ENCODE measurements around the gene B3GNT2. TPM values are rescaled to one million over a fixed set of nuclear protein-coding genes. Genes with fewer than 3 reads are reported as not detected.

Gene B3GNT2
- total and polyA plus RNA-seq, 7 donors, result 12.3 to 25.8 (median 19.3) TPM

- TF ChIP-seq CTCF (IDR thresholded peaks at IDR 0.05) (no peak), EP300 (IDR thresholded peaks at IDR 0.05) (no peak)
- H3K4me3 ChIP-seq, result no peak overlapping the region
- H3K27ac ChIP-seq, result no peak overlapping the region
- WGBS, 2 donors, result 54 to 91% methylated on average over 3 of the region's 3 CpGs
- intact Hi-C loops (cut with DNase I), result no loop called here
- H3K27me3 ChIP-seq, result no peaks in the 10 kb centered on the region
- peaks cover 0 to 11% (median 7%) of the 10 kb centered on the region in 4 donors for H3K4me1 ChIP-seq
- DNase-seq, result no peak
- H3K9me3 ChIP-seq, result no peaks in the 10 kb centered on the region
- no peaks in the 10 kb centered on the region for H3K36me3 ChIP-seq
These were observed 14.1 kb upstream of the B3GNT2 start for GRCh38 chr2:62181843-62182242.

DNA sequence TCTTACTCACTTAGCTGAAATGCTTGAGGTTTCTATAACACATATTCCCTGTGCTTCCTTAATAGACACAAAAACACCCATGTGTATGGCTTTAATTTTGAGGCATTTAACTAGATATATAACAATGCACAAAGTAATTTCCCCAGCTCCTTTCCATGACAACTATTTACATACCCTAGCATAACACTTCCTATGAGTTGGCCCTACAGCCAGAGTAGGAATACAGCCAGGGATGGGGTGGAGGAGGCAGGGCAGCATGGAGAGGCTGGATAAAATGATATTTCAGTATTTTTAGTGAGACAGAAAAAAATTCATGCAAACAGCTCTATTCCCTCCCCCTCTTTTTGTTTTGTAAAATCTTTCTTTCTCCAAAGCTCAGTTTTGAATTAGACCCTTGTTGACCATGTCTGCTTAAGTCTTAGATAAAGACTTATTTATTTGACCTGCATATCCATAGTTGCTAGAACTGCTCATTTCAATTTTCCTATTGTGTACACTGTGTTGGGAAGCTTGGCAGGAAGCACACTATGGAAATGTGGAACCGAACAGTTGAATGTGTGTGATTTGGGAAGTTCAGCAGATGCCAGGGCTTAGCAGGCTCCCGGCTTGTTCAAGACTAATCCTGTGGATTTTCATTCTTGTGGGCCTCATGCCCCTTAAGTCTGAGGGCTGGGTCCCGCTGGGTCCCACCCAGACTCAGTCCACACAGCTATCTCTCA is 11.2 kb upstream of the B3GNT2 start:
- Histone ChIP-seq H3K27me3 (no peaks in the 10 kb centered on the region), H3K4me3 (no peak overlapping the region), H3K27ac (no peak overlapping the region), H3K9me3 (no peaks in the 10 kb centered on the region), H3K36me3 (no peaks in the 10 kb centered on the region), H3K4me1 (no peaks in the 10 kb centered on the region)
- TF ChIP-seq CTCF (IDR thresholded peaks at IDR 0.05), result no peak
- TF ChIP-seq POLR2A (IDR thresholded peaks at IDR 0.05), result no peak
- TF ChIP-seq POLR2AphosphoS5 (IDR thresholded peaks at IDR 0.05), result no peak
- TF ChIP-seq EP300 (IDR thresholded peaks at IDR 0.05), result no peak
- intact Hi-C loops (cut with DNase I), result no loop called here
- WGBS, 2 donors, result 81 to 90% methylated on average over 3 of the region's 3 CpGs
- no peak for DNase-seq

DNA sequence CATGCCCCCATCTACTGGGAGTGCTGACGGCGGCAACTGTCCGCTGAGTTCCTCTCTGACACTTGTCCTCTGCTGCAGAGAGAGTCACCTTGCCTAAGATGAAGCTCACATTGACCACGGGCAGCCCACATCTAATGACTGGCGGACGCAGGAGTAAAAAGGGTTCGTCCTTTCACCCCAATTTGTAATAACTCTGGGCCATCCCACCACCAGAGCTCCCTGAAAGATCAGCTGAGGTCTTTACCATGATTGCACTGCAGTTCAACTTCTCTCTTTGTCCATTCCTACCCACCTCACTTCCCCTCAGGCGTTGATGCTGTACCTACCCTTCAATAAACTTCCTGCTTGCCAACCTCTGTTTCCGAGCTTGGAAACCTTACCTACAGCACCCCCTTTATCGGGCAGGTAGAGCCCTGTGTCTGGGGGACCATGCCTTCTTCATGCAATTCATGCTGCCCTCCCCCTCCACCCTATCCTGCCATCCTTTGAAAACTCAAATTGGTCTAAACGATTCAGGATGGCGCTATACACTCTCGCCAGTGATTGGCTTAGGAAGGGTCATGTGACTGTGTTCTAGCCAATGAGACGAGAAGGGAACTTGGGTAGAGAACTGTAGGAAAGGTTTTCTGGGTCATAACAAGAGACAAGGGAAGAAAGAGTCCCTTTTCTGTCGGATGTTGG is 10.3 kb upstream of the B3GNT2 start:
- TF ChIP-seq POLR2A (IDR thresholded peaks at IDR 0.05) (no peak), CTCF (IDR thresholded peaks at IDR 0.05) (no peak), EP300 (IDR thresholded peaks at IDR 0.05) (no peak), POLR2AphosphoS5 (IDR thresholded peaks at IDR 0.05) (no peak)
- H3K9me3 ChIP-seq, result no peaks in the 10 kb centered on the region
- H3K4me1 ChIP-seq, result no peaks in the 10 kb centered on the region
- no peak overlapping the region for H3K4me3 ChIP-seq
- 93 to 95% methylated on average over 15 of the region's 15 CpGs for WGBS, 2 donors
- DNase-seq, result no peak
- intact Hi-C loops (cut with DNase I), result no loop called here
- no peaks in the 10 kb centered on the region for H3K27me3 ChIP-seq
- no peak overlapping the region for H3K27ac ChIP-seq
- H3K36me3 ChIP-seq, result no peaks in the 10 kb centered on the region

DNA sequence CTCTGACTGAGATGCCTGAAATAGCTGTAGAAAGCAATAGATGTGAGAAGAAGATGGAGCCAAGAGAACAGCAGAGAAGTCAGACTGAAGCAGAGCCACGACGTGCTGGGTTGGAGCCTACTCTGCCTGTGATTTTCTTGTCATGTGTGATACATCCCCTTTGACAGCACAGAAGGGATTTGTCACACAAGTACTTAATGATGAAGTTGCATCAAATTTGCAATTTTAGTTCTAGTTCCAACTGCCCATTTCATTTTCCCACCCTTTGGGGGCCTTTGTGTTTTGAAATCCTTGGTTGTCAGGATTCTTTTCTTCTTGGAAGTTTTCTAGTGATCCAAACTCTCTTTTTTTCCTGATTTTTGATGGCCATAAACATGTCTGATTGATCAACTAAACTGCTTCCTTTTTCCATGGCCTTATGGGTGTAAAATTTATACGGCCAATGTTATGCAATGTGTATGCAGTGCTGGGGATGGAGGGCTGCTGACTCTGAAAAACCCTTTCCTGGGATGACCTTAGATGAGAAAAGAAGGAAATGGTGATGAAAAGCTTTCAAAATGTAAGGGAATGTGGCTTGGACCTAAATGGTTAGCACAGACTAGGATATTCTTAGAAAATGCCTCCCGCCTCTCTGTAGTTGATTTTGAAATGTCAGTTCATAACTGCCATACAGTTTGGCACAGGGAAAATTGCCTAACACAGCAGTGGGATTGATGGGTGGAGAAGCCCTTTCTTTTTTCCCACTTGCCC is 9.6 kb upstream of the B3GNT2 start:
- no peaks in the 10 kb centered on the region for H3K4me1 ChIP-seq
- no peaks in the 10 kb centered on the region for H3K27me3 ChIP-seq
- H3K27ac ChIP-seq, result no peak overlapping the region
- no peaks in the 10 kb centered on the region for H3K9me3 ChIP-seq
- H3K36me3 ChIP-seq, result no peaks in the 10 kb centered on the region
- 77 to 81% methylated on average over 4 of the region's 4 CpGs for WGBS, 2 donors
- TF ChIP-seq CTCF (IDR thresholded peaks at IDR 0.05) (no peak), EP300 (IDR thresholded peaks at IDR 0.05) (no peak), POLR2A (IDR thresholded peaks at IDR 0.05) (no peak), POLR2AphosphoS5 (IDR thresholded peaks at IDR 0.05) (no peak)
- intact Hi-C loops (cut with DNase I), result no loop called here
- no peak overlapping the region for H3K4me3 ChIP-seq
- DNase-seq, result no peak
